Osteoblast (primary cell): ENCODE measurements around the gene ZMYM3. TPM values are rescaled to one million over a fixed set of nuclear protein-coding genes. Genes with fewer than 3 reads are reported as not detected.

Experiments used
- DNase-seq: peaks from one replicate; pipeline ENCODE4 v3.0.0; 2011; ENCODE audit warnings: low spot score, mixed read lengths; ENCODE audit not compliant: insufficient read length; ENCODE audit errors: missing footprints
- H2AFZ ChIP-seq: 2 replicates; pipeline ENCODE4 v1.6.0; 2011; ENCODE audit warnings: mild to moderate bottlenecking, low read length
- H3K27ac ChIP-seq: 2 replicates; pipeline ENCODE4 v1.5.1; 2011; ENCODE audit warnings: mild to moderate bottlenecking, low read depth, low read length, moderate library complexity
- H3K27me3 ChIP-seq: 2 replicates; pipeline ENCODE4 v1.6.0; 2012; ENCODE audit warnings: mild to moderate bottlenecking, control low read depth, inconsistent platforms, low read length, moderate library complexity; ENCODE audit not compliant: insufficient read depth
- H3K36me3 ChIP-seq: 2 replicates; pipeline ENCODE4 v1.5.1; 2011; ENCODE audit warnings: mild to moderate bottlenecking, low read length, control low read depth, moderate library complexity; ENCODE audit not compliant: insufficient read depth
- H3K4me1 ChIP-seq: 2 replicates; pipeline ENCODE4 v1.5.1; 2011; ENCODE audit warnings: mild to moderate bottlenecking, low read length, control low read depth, moderate library complexity; ENCODE audit not compliant: insufficient read depth
- H3K4me2 ChIP-seq: 2 replicates; pipeline ENCODE4 v1.6.0; 2011; ENCODE audit warnings: mild to moderate bottlenecking, low read length; ENCODE audit not compliant: insufficient read depth
- H3K4me3 ChIP-seq: fragments of 200-600 bp; sonication (generic); 3 replicates; pipeline ENCODE4 v1.5.1; 2012; ENCODE audit warnings: mild to moderate bottlenecking, low read length, inconsistent platforms; ENCODE audit not compliant: insufficient read depth
- H3K79me2 ChIP-seq: 2 replicates; pipeline ENCODE4 v1.6.0; 2012; ENCODE audit warnings: mild to moderate bottlenecking, low read length, control low read depth, inconsistent platforms; ENCODE audit not compliant: insufficient read depth
- H3K9me3 ChIP-seq: 2 replicates; pipeline ENCODE4 v1.5.1; 2011; ENCODE audit warnings: low read depth, low read length, control low read depth
- H4K20me1 ChIP-seq: 2 replicates; pipeline ENCODE4 v1.6.0; 2012; ENCODE audit warnings: mild to moderate bottlenecking, low read length, control low read depth; ENCODE audit not compliant: insufficient read depth
- CTCF ChIP-seq: IDR thresholded peaks from 2 replicates; pipeline ENCODE4 v1.5.1; 2011; ENCODE audit warnings: mild to moderate bottlenecking, low read depth, low read length, moderate library complexity; ENCODE audit errors: extremely low read depth
- total RNA-seq: library from RNA; depleted of rRNA; stranded (reverse); fragments of >200 nt; gene quantifications from 2 replicates; pipeline ENCODE4 v1.2.3, GENCODE V29; 2012

Gene ZMYM3
- total RNA-seq, 1 donor, result 15.6 TPM

- no peak for TF ChIP-seq CTCF
- no peak overlapping the region for H2AFZ ChIP-seq
- H3K36me3 ChIP-seq, result no peaks in the 10 kb centered on the region
- no peaks in the 10 kb centered on the region for H3K4me1 ChIP-seq
- no peak for DNase-seq
- no peak overlapping the region for H3K4me2 ChIP-seq
- peaks cover 4% of the 10 kb centered on the region for H3K27me3 ChIP-seq
- H3K79me2 ChIP-seq, result no peaks in the 10 kb centered on the region
- H3K4me3 ChIP-seq, result no peak overlapping the region
- H3K27ac ChIP-seq, result no peak overlapping the region
- H3K9me3 ChIP-seq, result no peaks in the 10 kb centered on the region
- no peaks in the 10 kb centered on the region for H4K20me1 ChIP-seq
Measured at GRCh38 chrX:71221145-71221544, 32.8 kb downstream of the ZMYM3 start.

GRCh38 chrX:71217298-71217697 lies 36.6 kb downstream of the ZMYM3 start:
- Histone ChIP-seq H3K9me3 (no peaks in the 10 kb centered on the region), H2AFZ (no peak overlapping the region), H3K36me3 (no peaks in the 10 kb centered on the region), H4K20me1 (no peaks in the 10 kb centered on the region), H3K4me1 (no peaks in the 10 kb centered on the region), H3K4me2 (no peak overlapping the region), H3K4me3 (no peak overlapping the region), H3K27me3 (peaks cover 12% of the 10 kb centered on the region), H3K27ac (no peak overlapping the region), H3K79me2 (no peaks in the 10 kb centered on the region)
- no peak for TF ChIP-seq CTCF
- DNase-seq, result no peak

DNA sequence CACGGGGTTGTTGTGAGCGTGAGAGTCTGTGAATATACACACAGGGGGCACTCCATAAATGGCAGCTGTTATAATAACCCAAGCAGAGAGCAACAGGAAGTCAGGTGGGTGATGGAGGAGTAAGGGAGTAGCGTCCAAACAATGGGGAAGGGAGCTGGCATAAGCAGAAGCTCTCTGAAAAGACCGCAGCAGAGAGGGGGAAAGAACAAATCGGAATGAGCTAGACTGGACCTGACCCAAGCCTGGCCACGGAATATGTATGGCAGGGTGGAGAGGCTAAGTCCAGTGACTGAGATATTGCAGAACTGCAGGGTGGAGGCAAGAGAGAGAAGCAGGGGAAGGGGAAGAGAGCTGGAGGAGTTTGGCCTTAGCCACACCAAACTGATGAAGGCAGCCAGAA lies 37.5 kb downstream of the ZMYM3 start:
- peaks cover 12% of the 10 kb centered on the region for H3K27me3 ChIP-seq
- H3K4me3 ChIP-seq, result no peak overlapping the region
- no peaks in the 10 kb centered on the region for H3K79me2 ChIP-seq
- no peak for TF ChIP-seq CTCF
- H3K27ac ChIP-seq, result no peak overlapping the region
- H3K4me2 ChIP-seq, result no peak overlapping the region
- H3K4me1 ChIP-seq, result no peaks in the 10 kb centered on the region
- H3K9me3 ChIP-seq, result no peaks in the 10 kb centered on the region
- no peak for DNase-seq
- no peaks in the 10 kb centered on the region for H3K36me3 ChIP-seq
- no peaks in the 10 kb centered on the region for H4K20me1 ChIP-seq
- H2AFZ ChIP-seq, result no peak overlapping the region

- peak; percentile 5 for DNase-seq
- Histone ChIP-seq H3K27me3 (peaks cover 12% of the 10 kb centered on the region), H3K27ac (no peak overlapping the region), H3K4me2 (no peak overlapping the region), H3K36me3 (no peaks in the 10 kb centered on the region), H3K4me3 (no peak overlapping the region), H4K20me1 (no peaks in the 10 kb centered on the region), H3K4me1 (no peaks in the 10 kb centered on the region), H3K79me2 (no peaks in the 10 kb centered on the region), H2AFZ (no peak overlapping the region), H3K9me3 (no peaks in the 10 kb centered on the region)
- TF ChIP-seq CTCF, result no peak
Measured at GRCh38 chrX:71215338-71215912, 38.5 kb downstream of the ZMYM3 start.
